HEK293 (cell line): Measurements from ENCODE around the gene MRPS2.

ENCODE experiments used
- CTCF ChIA-PET: fragments of 350-600 bp; formaldehyde crosslinking; extraction: SDS; loops from one replicate; lab custom pipeline; 2021; ENCODE audit warnings: antibody characterized with exemption; lab: Yijun Ruan, JAX
- POLR2A ChIA-PET: fragments of 300-600 bp; formaldehyde crosslinking; extraction: SDS; loops from one replicate; lab custom pipeline; 2020; ENCODE audit warnings: antibody characterized with exemption, inconsistent platforms; lab: Yijun Ruan, JAX
- H3K27ac ChIP-seq: fragments of 200-500 bp; sonication (Bioruptor generic); 2 replicates; pipeline ENCODE4 v1.5.1; 2014; ENCODE audit warnings: low read depth, low read length, control low read depth, inconsistent platforms; ENCODE audit errors: extremely low read depth
- H3K36me3 ChIP-seq, 2 experiments: fragments of 200-500 bp in 1 of 2; sonication (Bioruptor generic) in 1 of 2; 1 replicate in 1 of 2; 2 replicates in 1 of 2; pipeline ENCODE4 v1.5.1; 2014 to 2017; ENCODE audit warnings: inconsistent platforms in 2 of 2, low read length in 2 of 2; ENCODE audit not compliant: control insufficient read depth in 2 of 2, insufficient read depth in 1 of 2
- H3K4me1 ChIP-seq: fragments of 200-500 bp; sonication (Bioruptor generic); 2 replicates; pipeline ENCODE4 v1.5.1; 2014; ENCODE audit warnings: mild to moderate bottlenecking, low read length, inconsistent platforms; ENCODE audit not compliant: control insufficient read depth, insufficient read depth
- H3K4me3 ChIP-seq: 2 replicates; pipeline ENCODE4 v1.5.1; 2011; ENCODE audit warnings: low read depth, mild to moderate bottlenecking, control low read depth, low read length, moderate library complexity
- H3K9me3 ChIP-seq: fragments of 200-500 bp; sonication (Bioruptor generic); 2 replicates; pipeline ENCODE4 v1.5.1; 2014; ENCODE audit warnings: low read depth, low read length, inconsistent platforms; ENCODE audit not compliant: control insufficient read depth, insufficient read depth
- ATF2 ChIP-seq: fragments of 450-650 bp; formaldehyde crosslinking; IDR thresholded peaks from 2 replicates; pipeline ENCODE4 v1.5.1; 2016; ENCODE audit warnings: missing biosample characterization, missing genetic modification characterization, low read depth
- KLF1 ChIP-seq: fragments of 450-650 bp; formaldehyde crosslinking; IDR thresholded peaks from 2 replicates; pipeline ENCODE4 v1.5.1; 2016; ENCODE audit warnings: missing biosample characterization, missing genetic modification characterization
- KLF10 ChIP-seq: fragments of 450-650 bp; IDR thresholded peaks from 2 replicates; pipeline ENCODE4 v1.5.1; 2018; ENCODE audit warnings: missing biosample characterization, mild to moderate bottlenecking, missing genetic modification characterization
- KLF8 ChIP-seq: fragments of 450-650 bp; formaldehyde crosslinking; IDR thresholded peaks from 2 replicates; pipeline ENCODE4 v1.5.1; 2016; ENCODE audit warnings: missing biosample characterization, missing genetic modification characterization
- MYNN ChIP-seq: fragments of 450-650 bp; formaldehyde crosslinking; IDR thresholded peaks from 2 replicates; pipeline ENCODE4 v1.5.1; 2016; ENCODE audit warnings: missing biosample characterization, missing genetic modification characterization, borderline replicate concordance
- SP2 ChIP-seq: fragments of 450-650 bp; formaldehyde crosslinking; IDR thresholded peaks from 2 replicates; pipeline ENCODE4 v1.5.1; 2016; ENCODE audit warnings: missing biosample characterization, missing genetic modification characterization
- SP3 ChIP-seq: fragments of 450-650 bp; formaldehyde crosslinking; IDR thresholded peaks from 2 replicates; pipeline ENCODE4 v1.5.1; 2016; ENCODE audit warnings: missing biosample characterization, missing genetic modification characterization
- ZBTB20 ChIP-seq: fragments of 450-650 bp; formaldehyde crosslinking; IDR thresholded peaks from 2 replicates; pipeline ENCODE4 v1.5.1; 2016; ENCODE audit warnings: missing biosample characterization, missing genetic modification characterization
- ZBTB48 ChIP-seq: fragments of 450-650 bp; formaldehyde crosslinking; IDR thresholded peaks from 2 replicates; pipeline ENCODE4 v1.5.1; 2016; ENCODE audit warnings: missing biosample characterization, missing genetic modification characterization
- ZBTB8A ChIP-seq: fragments of 450-650 bp; formaldehyde crosslinking; IDR thresholded peaks from 2 replicates; pipeline ENCODE4 v1.5.1; 2016; ENCODE audit warnings: missing biosample characterization, missing genetic modification characterization
- ZNF114 ChIP-seq: fragments of 450-650 bp; formaldehyde crosslinking; IDR thresholded peaks from 2 replicates; pipeline ENCODE4 v1.5.0; 2017; ENCODE audit warnings: missing biosample characterization, missing genetic modification characterization
- ZNF2 ChIP-seq: fragments of 450-650 bp; formaldehyde crosslinking; IDR thresholded peaks from 2 replicates; pipeline ENCODE4 v1.5.1; 2016; ENCODE audit warnings: missing biosample characterization, missing genetic modification characterization
- ZNF335 ChIP-seq: fragments of 450-650 bp; formaldehyde crosslinking; conservative IDR thresholded peaks from 2 replicates; pipeline ENCODE4 v1.5.1; 2016; ENCODE audit warnings: missing biosample characterization, missing genetic modification characterization
- ZNF341 ChIP-seq: fragments of 450-650 bp; formaldehyde crosslinking; IDR thresholded peaks from 2 replicates; pipeline ENCODE4; 2016; ENCODE audit warnings: low read depth, missing biosample characterization, missing genetic modification characterization
- ZNF529 ChIP-seq: fragments of 450-650 bp; formaldehyde crosslinking; IDR thresholded peaks from 2 replicates; pipeline ENCODE4 v1.5.1; 2017; ENCODE audit warnings: missing genetic modification characterization, missing biosample characterization; ENCODE audit not compliant: insufficient replicate concordance
- ZNF610 ChIP-seq: fragments of 450-650 bp; formaldehyde crosslinking; IDR thresholded peaks from 2 replicates; pipeline ENCODE4 v1.5.1; 2016; ENCODE audit warnings: missing biosample characterization, missing genetic modification characterization, borderline replicate concordance
- ZNF660 ChIP-seq: fragments of 450-650 bp; IDR thresholded peaks from 2 replicates; pipeline ENCODE4 v1.5.1; 2018; ENCODE audit warnings: missing biosample characterization, mild to moderate bottlenecking, missing genetic modification characterization
- ZNF843 ChIP-seq: fragments of 450-650 bp; formaldehyde crosslinking; IDR thresholded peaks from 2 replicates; pipeline ENCODE4 v1.5.1; 2016; ENCODE audit warnings: missing biosample characterization, missing genetic modification characterization
- TF ChIP-seq, protein P1 (sequence below): fragments of 450-650 bp; formaldehyde crosslinking; optimal IDR thresholded peaks from 2 replicates; pipeline ENCODE3; 2016; ENCODE audit warnings: missing biosample characterization, mild to moderate bottlenecking, missing genetic modification characterization
- TF ChIP-seq, protein P2 (sequence below): fragments of 450-650 bp; formaldehyde crosslinking; IDR thresholded peaks from 2 replicates; pipeline ENCODE4 v1.5.1; 2016; ENCODE audit warnings: missing biosample characterization, missing genetic modification characterization

MRPS2 gene

GRCh38 chr9:135478829-135479468 is 21.5 kb upstream of the MRPS2 start:
- Histone ChIP-seq H3K4me1 (no peaks in the 10 kb centered on the region), H3K4me3 (peak overlapping the region; percentile 92), H3K36me3 (peaks cover 4 to 18% of the 10 kb centered on the region in 2 experiments; a peak in 2 of 3 replicates), H3K9me3 (no peaks in the 10 kb centered on the region), H3K27ac (peak overlapping the region; percentile 52; the same call in 1 of the 2 replicates)
- TF ChIP-seq ZNF610 (no peak), KLF10 (peak; percentile 30; the same call in 1 of the 2 replicates), ZNF529 (tag by site-specific recombination) (no peak), ZBTB8A (peak; percentile 61), ZBTB48 (tag by site-specific recombination) (peak; percentile 24; the same call in 1 of the 2 replicates), SP3 (tag by site-specific recombination) (0 out of 2 replicates have a peak, but pooled peaks have one; percentile 3), SP2 (tag by site-specific recombination) (peak; percentile 22), ZNF335 (tag by site-specific recombination) (peak; percentile 60), MYNN (no peak), ZBTB20 (tag by site-specific recombination) (peak; percentile 85; the same call in 1 of the 2 replicates), ZNF660 (tag by site-specific recombination) (0 out of 2 replicates have a peak, but pooled peaks have one; percentile 34), ATF2 (tag by site-specific recombination) (no peak), ZNF2 (tag by site-specific recombination) (0 out of 2 replicates have a peak, but pooled peaks have one; percentile 51), KLF8 (tag by site-specific recombination) (0 out of 2 replicates have a peak, but pooled peaks have one; percentile 40), ZNF341 (tag by site-specific recombination) (peak; percentile 88), ZNF843 (tag by site-specific recombination) (no peak), KLF1 (peak; percentile 45)
- TF ChIP-seq, protein P1, sequence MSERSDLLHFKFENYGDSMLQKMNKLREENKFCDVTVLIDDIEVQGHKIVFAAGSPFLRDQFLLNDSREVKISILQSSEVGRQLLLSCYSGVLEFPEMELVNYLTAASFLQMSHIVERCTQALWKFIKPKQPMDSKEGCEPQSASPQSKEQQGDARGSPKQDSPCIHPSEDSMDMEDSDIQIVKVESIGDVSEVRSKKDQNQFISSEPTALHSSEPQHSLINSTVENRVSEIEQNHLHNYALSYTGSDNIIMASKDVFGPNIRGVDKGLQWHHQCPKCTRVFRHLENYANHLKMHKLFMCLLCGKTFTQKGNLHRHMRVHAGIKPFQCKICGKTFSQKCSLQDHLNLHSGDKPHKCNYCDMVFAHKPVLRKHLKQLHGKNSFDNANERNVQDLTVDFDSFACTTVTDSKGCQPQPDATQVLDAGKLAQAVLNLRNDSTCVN (tag by site-specific recombination) = peak; percentile 47
- TF ChIP-seq, protein P2, sequence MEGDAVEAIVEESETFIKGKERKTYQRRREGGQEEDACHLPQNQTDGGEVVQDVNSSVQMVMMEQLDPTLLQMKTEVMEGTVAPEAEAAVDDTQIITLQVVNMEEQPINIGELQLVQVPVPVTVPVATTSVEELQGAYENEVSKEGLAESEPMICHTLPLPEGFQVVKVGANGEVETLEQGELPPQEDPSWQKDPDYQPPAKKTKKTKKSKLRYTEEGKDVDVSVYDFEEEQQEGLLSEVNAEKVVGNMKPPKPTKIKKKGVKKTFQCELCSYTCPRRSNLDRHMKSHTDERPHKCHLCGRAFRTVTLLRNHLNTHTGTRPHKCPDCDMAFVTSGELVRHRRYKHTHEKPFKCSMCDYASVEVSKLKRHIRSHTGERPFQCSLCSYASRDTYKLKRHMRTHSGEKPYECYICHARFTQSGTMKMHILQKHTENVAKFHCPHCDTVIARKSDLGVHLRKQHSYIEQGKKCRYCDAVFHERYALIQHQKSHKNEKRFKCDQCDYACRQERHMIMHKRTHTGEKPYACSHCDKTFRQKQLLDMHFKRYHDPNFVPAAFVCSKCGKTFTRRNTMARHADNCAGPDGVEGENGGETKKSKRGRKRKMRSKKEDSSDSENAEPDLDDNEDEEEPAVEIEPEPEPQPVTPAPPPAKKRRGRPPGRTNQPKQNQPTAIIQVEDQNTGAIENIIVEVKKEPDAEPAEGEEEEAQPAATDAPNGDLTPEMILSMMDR (tag by site-specific recombination) = peak; percentile 69
- CTCF ChIA-PET = interaction anchor here (0.7 to 1.3 kb wide), 2 partner anchors 25 to 37 kb away, joined by 3 to 5 read pairs; no protein-coding TSS in a partner anchor
- POLR2A ChIA-PET = no interaction called here

DNA sequence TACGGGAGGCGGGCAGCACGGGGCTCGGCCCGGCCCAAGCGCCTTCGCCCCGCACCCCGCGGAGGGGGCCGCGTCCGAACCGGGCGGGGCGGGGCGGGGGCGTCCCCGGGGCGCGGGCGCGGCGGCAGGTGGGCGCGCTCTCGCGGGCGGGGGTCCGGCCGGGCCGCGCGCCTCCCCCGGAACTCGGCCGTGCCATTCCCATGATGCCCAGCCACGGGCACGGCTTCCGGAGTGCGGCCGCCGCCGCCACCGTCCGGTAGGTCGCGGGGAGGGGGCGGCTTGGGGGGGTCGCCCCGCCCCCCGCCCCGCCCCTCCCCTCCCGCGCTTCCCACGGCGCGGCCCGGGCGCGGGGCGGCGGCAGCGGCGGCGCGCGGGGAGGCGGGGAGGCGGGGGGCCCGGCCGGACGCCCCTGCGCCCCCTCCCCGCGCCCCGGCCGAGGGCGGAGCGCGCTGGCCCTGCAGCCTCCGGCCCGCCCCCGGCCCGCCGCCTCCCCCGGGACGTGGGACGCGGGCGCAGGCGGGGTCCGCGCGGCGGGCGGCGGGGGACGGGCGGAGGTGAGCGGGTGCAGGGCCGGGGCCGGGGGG is 20.9 kb upstream of the MRPS2 start, which contains the start of gene PPP1R26:
Gene PPP1R26, plus strand, starts transcription at position 314 of the 584 bp plus-strand sequence. CDS start 4,729 bp downstream, outside the sequence.
- Histone ChIP-seq H3K9me3 (no peaks in the 10 kb centered on the region), H3K27ac (peak within 1 kb of the TSS; percentile 74), H3K36me3 (peaks cover 4 to 24% of the 10 kb centered on the region in 2 experiments; a peak in 2 of 3 replicates), H3K4me3 (peak within 1 kb of the TSS; percentile 92), H3K4me1 (no peaks in the 10 kb centered on the region)
- no peak for TF ChIP-seq ZNF114 (tag by site-specific recombination)
- 0 out of 2 replicates have a peak, but pooled peaks have one; percentile 3 for TF ChIP-seq SP3 (tag by site-specific recombination)
- ChIA-PET CTCF (interaction anchor here (0.7 to 1.6 kb wide), 3 partner anchors 25 to 219 kb away, joined by 4 to 7 read pairs (median 7); no protein-coding TSS in a partner anchor), POLR2A (interaction anchor here (1.3 to 1.8 kb wide), 4 partner anchors 11 to 26 kb away, joined by 4 to 7 read pairs (median 6); partner anchors contain the start of gene MRPS2)
